ENCODE measurements around the gene CDH22. TPM values are rescaled to one million over a fixed set of nuclear protein-coding genes. Genes with fewer than 3 reads are reported as not detected.

The CDH22 gene
- total RNA-seq, 1 experiment from 2014 or later, result 0.11 TPM

- peaks cover 24% of the 10 kb centered on the region for H3K27me3 Mint-ChIP-seq (ENCODE audit: insufficient read depth, unreplicated experiment)
Measured at GRCh38 chr20:46212876-46213275, 95.4 kb downstream of the CDH22 start.

GRCh38 chr20:46212252-46212651 lies 96.0 kb downstream of the CDH22 start:
- peaks cover 27% of the 10 kb centered on the region for H3K27me3 Mint-ChIP-seq (ENCODE audit: insufficient read depth, unreplicated experiment)
- ChIA-PET CTCF (interaction anchor here (0.8 kb wide), 1 partner anchor 43 kb away, joined by 3 read pairs; no protein-coding TSS in a partner anchor), POLR2A (no interaction called here)
- no peaks in the 10 kb centered on the region for H3K36me3 Mint-ChIP-seq (ENCODE audit: insufficient read depth, unreplicated experiment)
- no peak for DNase-seq
- no peak overlapping the region for H3K4me3 Mint-ChIP-seq (ENCODE audit: unreplicated experiment)
- Histone ChIP-seq H3K27me3 (replicated peaks; ENCODE audit: control insufficient read depth, insufficient read depth, low read length) (no peaks in the 10 kb centered on the region), H3K36me3 (ENCODE audit: control insufficient read depth, insufficient read depth, low read length) (no peaks in the 10 kb centered on the region), H3K9me3 (no peaks in the 10 kb centered on the region), H3K4me1 (peaks cover 9% of the 10 kb centered on the region), H3K4me3 (ENCODE audit: low read depth, low read length) (no peak overlapping the region)
- no peaks in the 10 kb centered on the region for H3K9me3 Mint-ChIP-seq (ENCODE audit: unreplicated experiment)
- H3K27ac Mint-ChIP-seq (ENCODE audit: unreplicated experiment), result no peak overlapping the region
- intact Hi-C loops (cut with micrococcal nuclease; ENCODE audit: unreplicated experiment), result no loop called here
- no peak for TF ChIP-seq CTCF (IDR thresholded peaks at IDR 0.05; ENCODE audit: insufficient read depth in 1 of 2, low read depth in 1 of 2, low read length in 1 of 2, severe bottlenecking in 1 of 2, unreplicated experiment in 1 of 2)
- peaks cover 6% of the 10 kb centered on the region for H3K4me1 Mint-ChIP-seq (ENCODE audit: low read depth, unreplicated experiment)
- no TSS peak for BruUV-seq (replicated peaks)

More at GRCh38 chr20:46212876-46213275, 95.4 kb downstream of the CDH22 start:
- TF ChIP-seq CTCF (IDR thresholded peaks at IDR 0.05; ENCODE audit: insufficient read depth in 1 of 2, low read depth in 1 of 2, low read length in 1 of 2, severe bottlenecking in 1 of 2, unreplicated experiment in 1 of 2), result no peak
- H3K4me1 Mint-ChIP-seq (ENCODE audit: low read depth, unreplicated experiment), result peaks cover 6% of the 10 kb centered on the region
- H3K9me3 ChIP-seq, result no peaks in the 10 kb centered on the region
- H3K4me1 ChIP-seq, result peaks cover 9% of the 10 kb centered on the region
- H3K4me3 Mint-ChIP-seq (ENCODE audit: unreplicated experiment), result no peak overlapping the region
- no peak for DNase-seq
- H3K27ac Mint-ChIP-seq (ENCODE audit: unreplicated experiment), result no peak overlapping the region
- H3K4me3 ChIP-seq (ENCODE audit: low read depth, low read length), result no peak overlapping the region
- no peaks in the 10 kb centered on the region for H3K36me3 ChIP-seq (ENCODE audit: control insufficient read depth, insufficient read depth, low read length)
- no peaks in the 10 kb centered on the region for H3K9me3 Mint-ChIP-seq (ENCODE audit: unreplicated experiment)
- no TSS peak for BruUV-seq (replicated peaks)
- ChIA-PET CTCF (no interaction called here), POLR2A (interaction anchor here (0.5 kb wide), 1 partner anchor 151 kb away, joined by 3 read pairs; no protein-coding TSS in a partner anchor)
- intact Hi-C loops (cut with micrococcal nuclease; ENCODE audit: unreplicated experiment), result loop anchor here (1.0 kb wide), 1 partner anchor 22 kb away; no protein-coding TSS in a partner anchor
- H3K36me3 Mint-ChIP-seq (ENCODE audit: insufficient read depth, unreplicated experiment), result no peaks in the 10 kb centered on the region
- H3K27me3 ChIP-seq (replicated peaks; ENCODE audit: control insufficient read depth, insufficient read depth, low read length), result no peaks in the 10 kb centered on the region

GRCh38 chr20:46211331-46211722 lies 97.0 kb downstream of the CDH22 start:
- Mint-ChIP-seq H3K27me3 (ENCODE audit: insufficient read depth, unreplicated experiment) (peaks cover 31% of the 10 kb centered on the region), H3K4me1 (ENCODE audit: low read depth, unreplicated experiment) (peaks cover 6% of the 10 kb centered on the region), H3K9me3 (ENCODE audit: unreplicated experiment) (no peaks in the 10 kb centered on the region), H3K27ac (ENCODE audit: unreplicated experiment) (no peak overlapping the region), H3K4me3 (ENCODE audit: unreplicated experiment) (no peak overlapping the region), H3K36me3 (ENCODE audit: insufficient read depth, unreplicated experiment) (no peaks in the 10 kb centered on the region)
- H3K27me3 ChIP-seq (replicated peaks; ENCODE audit: control insufficient read depth, insufficient read depth, low read length), result no peaks in the 10 kb centered on the region
- no peaks in the 10 kb centered on the region for H3K36me3 ChIP-seq (ENCODE audit: control insufficient read depth, insufficient read depth, low read length)
- POLR2A ChIA-PET, result no interaction called here
- TF ChIP-seq CTCF (IDR thresholded peaks at IDR 0.05; ENCODE audit: insufficient read depth in 1 of 2, low read depth in 1 of 2, low read length in 1 of 2, severe bottlenecking in 1 of 2, unreplicated experiment in 1 of 2), result no peak
- peaks cover 9% of the 10 kb centered on the region for H3K4me1 ChIP-seq
- no peak overlapping the region for H3K4me3 ChIP-seq (ENCODE audit: low read depth, low read length)
- CTCF ChIA-PET, result interaction anchor here (0.8 kb wide), 1 partner anchor 44 kb away, joined by 3 read pairs; no protein-coding TSS in a partner anchor
- no peak for DNase-seq
- intact Hi-C loops (cut with micrococcal nuclease; ENCODE audit: unreplicated experiment), result no loop called here
- no TSS peak for BruUV-seq (replicated peaks)
- H3K9me3 ChIP-seq, result no peaks in the 10 kb centered on the region

Data from Caco-2 (cell line).